ENCODE data around the gene CMTM8. TPM values are rescaled to one million over a fixed set of nuclear protein-coding genes. Genes with fewer than 3 reads are reported as not detected.
A peak's percentile ranks its signal among the peaks of the same experiment; 100 is the strongest.

The CMTM8 gene
- polyA plus RNA-seq, 2 of the 4 experiments (the other 2 are of a cell fraction) = 8.4 to 15.6 TPM

DNA sequence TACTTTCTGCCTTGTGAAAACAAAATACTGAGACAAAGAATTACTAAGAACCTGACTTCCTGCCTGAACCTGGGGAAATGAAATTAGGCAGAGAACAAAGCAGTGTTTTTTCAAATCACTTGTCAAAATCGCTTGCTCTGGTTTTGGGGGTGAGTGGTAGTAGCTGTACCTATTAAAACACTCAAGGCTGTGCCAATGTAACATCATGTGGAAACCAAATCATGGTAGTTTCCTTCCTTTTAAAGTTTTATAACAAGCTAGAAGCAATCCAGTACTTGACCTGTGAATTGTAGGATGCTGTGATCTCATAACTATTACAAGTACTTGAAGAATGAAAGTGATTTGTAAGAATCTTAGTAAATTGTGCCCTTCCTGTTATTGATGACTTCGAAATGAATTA, 6.7 kb downstream of the CMTM8 start:
- POLR2A ChIA-PET = no interaction called here
- 78% methylated on average over 2 of the region's 2 CpGs for WGBS (ENCODE audit: missing lambda C conversion rate)
- no peak for DNase-seq (ENCODE audit: low read depth in 1 of 2, low spot score in 1 of 2)
- FAIRE-seq = no peak
- Histone ChIP-seq H3K4me1 (peaks cover 18% of the 10 kb centered on the region), H3K27ac (no peak overlapping the region), H3K4me2 (no peak overlapping the region), H3K4me3 (no peak overlapping the region), H3K9me3 (no peaks in the 10 kb centered on the region)
- no peak for TF ChIP-seq HOXA7 (CRISPR knock-in tag; IDR thresholded peaks at IDR 0.05)
- TF ChIP-seq, protein P1, sequence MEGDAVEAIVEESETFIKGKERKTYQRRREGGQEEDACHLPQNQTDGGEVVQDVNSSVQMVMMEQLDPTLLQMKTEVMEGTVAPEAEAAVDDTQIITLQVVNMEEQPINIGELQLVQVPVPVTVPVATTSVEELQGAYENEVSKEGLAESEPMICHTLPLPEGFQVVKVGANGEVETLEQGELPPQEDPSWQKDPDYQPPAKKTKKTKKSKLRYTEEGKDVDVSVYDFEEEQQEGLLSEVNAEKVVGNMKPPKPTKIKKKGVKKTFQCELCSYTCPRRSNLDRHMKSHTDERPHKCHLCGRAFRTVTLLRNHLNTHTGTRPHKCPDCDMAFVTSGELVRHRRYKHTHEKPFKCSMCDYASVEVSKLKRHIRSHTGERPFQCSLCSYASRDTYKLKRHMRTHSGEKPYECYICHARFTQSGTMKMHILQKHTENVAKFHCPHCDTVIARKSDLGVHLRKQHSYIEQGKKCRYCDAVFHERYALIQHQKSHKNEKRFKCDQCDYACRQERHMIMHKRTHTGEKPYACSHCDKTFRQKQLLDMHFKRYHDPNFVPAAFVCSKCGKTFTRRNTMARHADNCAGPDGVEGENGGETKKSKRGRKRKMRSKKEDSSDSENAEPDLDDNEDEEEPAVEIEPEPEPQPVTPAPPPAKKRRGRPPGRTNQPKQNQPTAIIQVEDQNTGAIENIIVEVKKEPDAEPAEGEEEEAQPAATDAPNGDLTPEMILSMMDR (IDR thresholded peaks at IDR 0.05) = no peak
- no peak for TF ChIP-seq NR3C1 (IDR thresholded peaks at IDR 0.05)
- no peak for TF ChIP-seq ZC3H11A (IDR thresholded peaks at IDR 0.05)
- no peak for TF ChIP-seq HOXB13 (CRISPR knock-in tag; IDR thresholded peaks at IDR 0.05; ENCODE audit: low read depth)
- TF ChIP-seq USF2 (IDR thresholded peaks at IDR 0.05) = no peak
- TF ChIP-seq KDM5A (IDR thresholded peaks at IDR 0.05) = no peak
- TF ChIP-seq FOSB (CRISPR knock-in tag; IDR thresholded peaks at IDR 0.05) = no peak
- TF ChIP-seq, protein P2, sequence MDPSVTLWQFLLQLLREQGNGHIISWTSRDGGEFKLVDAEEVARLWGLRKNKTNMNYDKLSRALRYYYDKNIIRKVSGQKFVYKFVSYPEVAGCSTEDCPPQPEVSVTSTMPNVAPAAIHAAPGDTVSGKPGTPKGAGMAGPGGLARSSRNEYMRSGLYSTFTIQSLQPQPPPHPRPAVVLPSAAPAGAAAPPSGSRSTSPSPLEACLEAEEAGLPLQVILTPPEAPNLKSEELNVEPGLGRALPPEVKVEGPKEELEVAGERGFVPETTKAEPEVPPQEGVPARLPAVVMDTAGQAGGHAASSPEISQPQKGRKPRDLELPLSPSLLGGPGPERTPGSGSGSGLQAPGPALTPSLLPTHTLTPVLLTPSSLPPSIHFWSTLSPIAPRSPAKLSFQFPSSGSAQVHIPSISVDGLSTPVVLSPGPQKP (IDR thresholded peaks at IDR 0.05; ENCODE audit: low read depth, low read length) = no peak
- TF ChIP-seq BCL3 (IDR thresholded peaks at IDR 0.05) = no peak
- TF ChIP-seq MAZ (IDR thresholded peaks at IDR 0.05; ENCODE audit: borderline replicate concordance, low read depth, low read length) = no peak
- TF ChIP-seq EHF (CRISPR knock-in tag; IDR thresholded peaks at IDR 0.05) = no peak
- no peak for TF ChIP-seq HOXB5 (CRISPR knock-in tag; IDR thresholded peaks at IDR 0.05)
- TF ChIP-seq CBX2 (IDR thresholded peaks at IDR 0.05; ENCODE audit: borderline replicate concordance, low read depth) = no peak
- no peak for TF ChIP-seq HDAC2 (IDR thresholded peaks at IDR 0.05)
- no peak for TF ChIP-seq ZNF302 (CRISPR knock-in tag; IDR thresholded peaks at IDR 0.05)
- no peak for TF ChIP-seq JUN (IDR thresholded peaks at IDR 0.05)
- CTCF ChIA-PET = no interaction called here
- no peak for ATAC-seq

DNA sequence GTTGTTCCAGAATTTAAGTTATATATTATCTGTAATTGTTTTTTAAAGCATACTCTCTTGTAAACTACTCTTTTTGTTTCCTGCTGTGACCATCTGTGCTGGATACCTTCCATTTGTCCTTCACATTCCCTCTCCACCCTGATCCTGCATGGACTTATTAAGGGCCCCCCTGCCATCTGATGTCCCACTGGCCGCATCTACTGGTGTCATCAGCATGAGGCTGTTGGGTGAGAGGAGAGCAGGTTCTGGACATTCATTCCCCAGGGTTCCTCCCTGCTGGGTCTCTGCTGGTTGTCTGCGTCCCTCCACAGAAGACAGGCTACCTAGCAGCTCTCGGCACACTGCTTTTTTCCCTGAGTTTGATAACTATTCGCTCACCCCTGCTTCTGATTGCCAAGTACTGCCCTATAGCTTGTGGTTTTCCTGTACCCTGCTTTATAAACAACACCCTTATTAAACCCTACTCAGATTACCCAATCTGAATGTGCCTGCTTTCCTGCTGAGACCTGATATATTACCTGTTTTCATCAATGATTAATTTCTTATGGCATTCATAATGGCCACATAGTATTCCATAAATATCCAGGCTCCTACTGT, 7.7 kb downstream of the CMTM8 start:
- ATAC-seq (no peak; a peak in 1 of 6 replicates), DNase-seq (ENCODE audit: low read depth in 1 of 2, low spot score in 1 of 2) (no peak), FAIRE-seq (no peak)
- ChIA-PET POLR2A (no interaction called here), CTCF (interaction anchor here (1.2 to 1.7 kb wide), 2 partner anchors 50 to 69 kb away, joined by 3 to 7 read pairs; no protein-coding TSS in a partner anchor)
- Histone ChIP-seq H3K4me3 (no peak overlapping the region), H3K9me3 (no peaks in the 10 kb centered on the region), H3K27ac (0 out of 6 replicates have a peak overlapping the region, but pooled peaks of 1 of the 2 experiments have one; percentile 11), H3K4me1 (peaks cover 16% of the 10 kb centered on the region), H3K4me2 (no peak overlapping the region)
- TF ChIP-seq CBX2 (IDR thresholded peaks at IDR 0.05; ENCODE audit: borderline replicate concordance, low read depth) (no peak), NPAS2 (CRISPR knock-in tag; IDR thresholded peaks at IDR 0.05; ENCODE audit: borderline replicate concordance) (no peak), MAZ (IDR thresholded peaks at IDR 0.05; ENCODE audit: borderline replicate concordance, low read depth, low read length) (no peak), ZFP36 (IDR thresholded peaks at IDR 0.05; ENCODE audit: borderline replicate concordance, partially characterized antibody) (no peak), RFX5 (IDR thresholded peaks at IDR 0.05) (no peak), HOXB5 (CRISPR knock-in tag; IDR thresholded peaks at IDR 0.05) (no peak), NR3C1 (IDR thresholded peaks at IDR 0.05) (no peak), EHF (CRISPR knock-in tag; IDR thresholded peaks at IDR 0.05) (no peak), HOXB13 (CRISPR knock-in tag; IDR thresholded peaks at IDR 0.05; ENCODE audit: low read depth) (no peak), EP300 (IDR thresholded peaks at IDR 0.05) (no peak), RCOR1 (IDR thresholded peaks at IDR 0.05; ENCODE audit: low read depth, low read length) (no peak), FOSB (CRISPR knock-in tag; IDR thresholded peaks at IDR 0.05) (no peak)
- TF ChIP-seq, protein P3, sequence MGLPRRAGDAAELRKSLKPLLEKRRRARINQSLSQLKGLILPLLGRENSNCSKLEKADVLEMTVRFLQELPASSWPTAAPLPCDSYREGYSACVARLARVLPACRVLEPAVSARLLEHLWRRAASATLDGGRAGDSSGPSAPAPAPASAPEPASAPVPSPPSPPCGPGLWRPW (IDR thresholded peaks at IDR 0.05) = no peak
- WGBS (ENCODE audit: missing lambda C conversion rate) = 88% methylated on average over 4 of the region's 4 CpGs

Measured in A549 (cell line).